IMR-90 (cell line): Measurements from ENCODE around the gene ITGB5. TPM values are rescaled to one million over a fixed set of nuclear protein-coding genes. Genes with fewer than 3 reads are reported as not detected.

ENCODE experiments used
- ATAC-seq: fragments of 200-7000 bp; cut with Tn5 transposase; 2 replicates; pipeline ENCODE4 v1.9.1; 2020; ENCODE audit warnings: low read depth, mild to moderate bottlenecking, moderate library complexity
- BruUV-seq: library from RNA; stranded (reverse); fragments of 400-500 nt; replicated peaks from 2 replicates; lab custom pipeline; 2021; lab: Mats Ljungman, UMichigan
- CTCF ChIA-PET: fragments of 300-600 bp; formaldehyde crosslinking; extraction: SDS; loops from one replicate; lab custom pipeline; 2021; ENCODE audit warnings: antibody characterized with exemption; lab: Yijun Ruan, JAX
- POLR2A ChIA-PET: fragments of 300-600 bp; sonication (Branson Sonifier 250); formaldehyde crosslinking; loops from one replicate; lab custom pipeline; 2022; ENCODE audit warnings: antibody characterized with exemption; ENCODE audit not compliant: unreplicated experiment; lab: Charles Lee
- DNase-seq: peaks from one replicate; pipeline ENCODE4 v3.0.0; 2013
- H2AFZ ChIP-seq: replicated peaks from 2 replicates; pipeline ENCODE3; 2013; ENCODE audit warnings: low read length, mild to moderate bottlenecking; ENCODE audit not compliant: poor library complexity
- H2AK5ac ChIP-seq: 2 replicates; pipeline ENCODE4 v1.6.1; 2013; ENCODE audit warnings: low read depth, low read length, inconsistent platforms
- H2AK9ac ChIP-seq: replicated peaks from 2 replicates; pipeline ENCODE3; 2013; ENCODE audit warnings: mild to moderate bottlenecking, low read depth, low read length, moderate library complexity; ENCODE audit not compliant: poor library complexity
- H2BK120ac ChIP-seq: 2 replicates; pipeline ENCODE4 v1.6.1; 2013; ENCODE audit warnings: low read depth, low read length, inconsistent platforms
- H2BK15ac ChIP-seq: 3 replicates; pipeline ENCODE4 v1.6.1; 2013; ENCODE audit warnings: low read depth, low read length, inconsistent platforms
- H2BK20ac ChIP-seq: 2 replicates; pipeline ENCODE4 v1.6.1; 2013; ENCODE audit warnings: low read depth, mild to moderate bottlenecking, inconsistent platforms, low read length, moderate library complexity
- H2BK5ac ChIP-seq: 2 replicates; pipeline ENCODE4 v1.6.1; 2013; ENCODE audit warnings: mild to moderate bottlenecking, low read depth, low read length, inconsistent platforms; ENCODE audit not compliant: poor library complexity, severe bottlenecking
- H3K14ac ChIP-seq: replicated peaks from 2 replicates; pipeline ENCODE4 v1.6.1; 2013; ENCODE audit warnings: low read depth, low read length, inconsistent platforms
- H3K18ac ChIP-seq: 2 replicates; pipeline ENCODE4 v1.6.1; 2013; ENCODE audit warnings: low read depth, low read length, control low read depth
- H3K23ac ChIP-seq: 2 replicates; pipeline ENCODE4 v1.6.1; 2013; ENCODE audit warnings: low read depth, low read length, inconsistent platforms
- H3K27ac ChIP-seq: 2 replicates; pipeline ENCODE4 v1.5.1; 2013; ENCODE audit warnings: mild to moderate bottlenecking, control low read depth, low read length; ENCODE audit not compliant: insufficient read depth
- H3K27me3 ChIP-seq: 2 replicates; pipeline ENCODE4 v1.6.1; 2013; ENCODE audit warnings: low read length; ENCODE audit not compliant: control insufficient read depth, insufficient read depth
- H3K36me3 ChIP-seq: 2 replicates; pipeline ENCODE4 v1.6.1; 2013; ENCODE audit warnings: low read length, mixed read lengths; ENCODE audit not compliant: control insufficient read depth, insufficient read depth
- H3K4ac ChIP-seq: 2 replicates; pipeline ENCODE4 v1.6.1; 2013; ENCODE audit warnings: low read depth, low read length, inconsistent platforms
- H3K4me1 ChIP-seq: 2 replicates; pipeline ENCODE4 v1.6.1; 2013; ENCODE audit warnings: low read length, mixed read lengths; ENCODE audit not compliant: control insufficient read depth, insufficient read depth
- H3K4me2 ChIP-seq: 2 replicates; pipeline ENCODE4 v1.6.1; 2013; ENCODE audit warnings: low read depth, mild to moderate bottlenecking, control low read depth, low read length, moderate library complexity
- H3K4me3 ChIP-seq: 2 replicates; pipeline ENCODE4 v1.5.1; 2013; ENCODE audit warnings: low read depth, mild to moderate bottlenecking, control low read depth, low read length, moderate library complexity; ENCODE audit not compliant: insufficient read depth
- H3K56ac ChIP-seq: 2 replicates; pipeline ENCODE4 v1.6.1; 2013; ENCODE audit warnings: low read length, inconsistent platforms; ENCODE audit not compliant: insufficient read depth; ENCODE audit errors: extremely low read depth
- H3K79me1 ChIP-seq, 2 experiments: 2 replicates each; pipeline ENCODE4 v1.6.1; 2013; ENCODE audit warnings: low read length in 2 of 2, inconsistent platforms in 1 of 2, low read depth in 1 of 2
- H3K9ac ChIP-seq: 2 replicates; pipeline ENCODE4 v1.6.1; 2013; ENCODE audit warnings: low read depth, low read length, control low read depth
- H3K9me1 ChIP-seq: 2 replicates; pipeline ENCODE4 v1.6.1; 2013; ENCODE audit warnings: low read length, inconsistent platforms; ENCODE audit not compliant: insufficient read depth
- H3K9me3 ChIP-seq: 2 replicates; pipeline ENCODE4 v1.6.1; 2013; ENCODE audit warnings: low read length; ENCODE audit not compliant: control insufficient read depth, insufficient read depth
- H4K20me1 ChIP-seq: 2 replicates; pipeline ENCODE4 v1.6.1; 2013; ENCODE audit warnings: low read length, inconsistent platforms; ENCODE audit not compliant: insufficient read depth
- H4K5ac ChIP-seq: 2 replicates; pipeline ENCODE4 v1.6.1; 2013; ENCODE audit warnings: mild to moderate bottlenecking, low read depth, low read length, control low read depth
- H4K8ac ChIP-seq, 2 experiments: 2 replicates each; pipeline ENCODE4 v1.6.1; 2013; ENCODE audit warnings: low read depth in 2 of 2, low read length in 2 of 2, control low read depth in 1 of 2, inconsistent platforms in 1 of 2
- H4K91ac ChIP-seq: 2 replicates; pipeline ENCODE4 v1.6.1; 2013; ENCODE audit warnings: low read depth, low read length, inconsistent platforms; ENCODE audit not compliant: insufficient read depth
- MAFK ChIP-seq: IDR thresholded peaks from 2 replicates; pipeline ENCODE4 v1.6.1; 2012; ENCODE audit warnings: low read depth, low read length, improper control_type of control experiment
- POLR2A ChIP-seq: IDR thresholded peaks from 2 replicates; pipeline ENCODE4 v1.6.1; 2012; ENCODE audit warnings: mild to moderate bottlenecking, low read depth, low read length
- WGBS, 2 experiments: methylation state at CpG; one replicate each; pipeline versions ENCODE4 v1.1.5 to v1.1.7; 2013; ENCODE audit warnings: missing lambda C conversion rate in 2 of 2; ENCODE audit not compliant: insufficient read length in 1 of 2; ENCODE audit errors: extremely low coverage in 2 of 2; 5-methylcytosine and 5-hydroxymethylcytosine counted together
- dilution Hi-C: fragments of 300-500 bp; cut with HindIII; formaldehyde crosslinking; loops from one replicate; pipeline ENCODE4 v1.14.3; 2018; ENCODE audit warnings: low sequenced_read_pairs; ENCODE audit not compliant: unreplicated experiment
- in situ Hi-C: fragments of 300-500 bp; cut with MboI; formaldehyde crosslinking; loops from 3 replicates; pipeline ENCODE4 v1.14.3; 2019; ENCODE audit warnings: low sequenced_read_pairs, inconsistent platforms, mixed read lengths
- intact Hi-C: fragments of 100-400 bp; cut with micrococcal nuclease; formaldehyde crosslinking; loops from 2 replicates; pipeline ENCODE4 v1.10.0; 2022
- polyA plus RNA-seq, 3 experiments: library from polyadenylated mRNA; depleted of rRNA; stranded (reverse); fragments of >200 nt; gene quantifications; 2 replicates each; pipeline ENCODE4 v1.2.3, GENCODE V29; 2012; ENCODE audit warnings: low replicate concordance in 1 of 3
- total RNA-seq: library from RNA; depleted of rRNA; stranded (reverse); fragments of >200 nt; gene quantifications from 2 replicates; pipeline ENCODE4 v1.2.3, GENCODE V29; 2012

The ITGB5 gene
- total and polyA plus RNA-seq, 2 of the 4 experiments (the other 2 are of a cell fraction), result 85.0 to 101 TPM

DNA sequence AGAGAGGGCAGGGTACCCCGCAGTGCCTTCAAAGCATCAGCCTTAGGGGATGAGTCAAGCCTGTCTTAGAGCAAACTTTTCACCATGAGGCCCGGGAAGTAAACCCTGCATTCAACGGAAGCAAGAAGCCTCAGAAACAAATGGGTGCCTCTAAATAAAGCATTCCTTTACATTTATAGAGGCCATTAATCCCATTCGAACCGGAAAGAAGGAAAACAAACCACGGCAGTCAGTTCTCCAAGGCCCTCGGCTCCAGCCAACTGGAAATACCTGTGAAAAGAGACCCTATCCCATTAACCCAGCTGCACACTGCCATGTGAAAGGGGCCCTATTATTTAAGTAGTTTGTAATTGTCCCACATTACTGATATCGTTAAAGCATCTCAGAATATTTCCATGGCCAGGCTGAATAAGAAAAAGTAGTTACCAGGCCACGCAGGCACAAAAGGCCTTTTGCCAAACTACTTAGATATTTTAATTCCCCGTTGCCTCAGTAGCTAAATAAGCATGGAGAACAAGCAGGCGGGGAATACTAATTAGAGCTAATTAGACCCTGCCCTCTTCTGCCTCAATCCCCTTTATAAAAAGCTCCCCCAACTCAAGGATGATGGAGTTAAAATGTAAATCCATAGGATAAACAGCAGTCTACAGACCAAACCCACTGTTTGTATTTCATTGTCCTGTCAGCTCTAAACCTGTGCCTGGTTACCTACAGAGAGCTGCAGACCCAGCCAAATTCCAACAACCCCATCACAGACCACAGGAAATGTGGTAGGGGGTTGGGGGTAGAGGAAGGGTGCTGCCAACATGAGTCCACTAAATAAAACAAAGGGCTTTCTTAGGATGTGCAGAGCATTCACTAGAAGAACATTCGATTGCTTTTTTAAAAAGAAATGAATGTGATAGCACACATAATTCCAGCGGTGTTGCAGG lies 4.1 kb downstream of the ITGB5 start:
- peak overlapping the region; percentile 82 for H2BK15ac ChIP-seq
- DNase-seq (peak; percentile 12), ATAC-seq (no peak)
- peak overlapping the region; percentile 81 for H3K14ac ChIP-seq
- 90% methylated on average over 2 of the region's 13 CpGs; no CpG with 5 or more reads in 1 of the 2 experiments for WGBS, 2 experiments
- no peaks in the 10 kb centered on the region for H3K9me3 ChIP-seq
- H3K56ac ChIP-seq, result no peak overlapping the region
- peak overlapping the region; percentile 3; the same call in 1 of the 2 replicates for H3K4me2 ChIP-seq
- in situ Hi-C loops, result no loop called here
- peak overlapping the region; percentile 22 for H2BK5ac ChIP-seq
- peak overlapping the region; percentile 87 for H3K4ac ChIP-seq
- H2BK20ac ChIP-seq, result peak overlapping the region; percentile 66
- CTCF ChIA-PET, result interaction anchor here (1.3 to 1.6 kb wide), 2 partner anchors 18 kb away, joined by 3 to 7 read pairs; no protein-coding TSS in a partner anchor
- peak overlapping the region; percentile 90 for H2AK5ac ChIP-seq
- no peak overlapping the region; the same call in 1 of the 2 replicates for H3K27ac ChIP-seq
- peak overlapping the region; percentile 33 to 61; a peak in 2 of 4 replicates for H4K8ac ChIP-seq
- dilution Hi-C loops, result loop anchor here (25.0 kb wide), 1 partner anchor 121 kb away; no protein-coding TSS in a partner anchor
- H3K23ac ChIP-seq, result peak overlapping the region; percentile 85
- H3K36me3 ChIP-seq, result no peaks in the 10 kb centered on the region; the same call in none of the 2 replicates
- peaks cover 25% of the 10 kb centered on the region for H3K4me1 ChIP-seq
- H4K5ac ChIP-seq, result peak overlapping the region; percentile 52
- peaks cover 14% of the 10 kb centered on the region for H4K20me1 ChIP-seq
- peak overlapping the region; percentile 18 for H2AK9ac ChIP-seq
- BruUV-seq, result no TSS peak
- peaks cover 33% of the 10 kb centered on the region for H3K9me1 ChIP-seq
- no peaks in the 10 kb centered on the region for H3K27me3 ChIP-seq
- TF ChIP-seq POLR2A (no peak), MAFK (no peak)
- no peak overlapping the region for H2AFZ ChIP-seq
- peak overlapping the region; percentile 24 for H3K18ac ChIP-seq
- H2BK120ac ChIP-seq, result peak overlapping the region; percentile 80
- POLR2A ChIA-PET, result no interaction called here
- intact Hi-C loops, result no loop called here
- H3K9ac ChIP-seq, result no peak overlapping the region
- no peak overlapping the region for H3K4me3 ChIP-seq
- H4K91ac ChIP-seq, result peak overlapping the region; percentile 60
- peaks cover 12 to 65% of the 10 kb centered on the region in 2 experiments for H3K79me1 ChIP-seq
